SK-N-SH treated with all-trans-retinoic acid at 6 μM for 48 hours (cell line): Measurements from ENCODE around the gene SLC35B1.

Source experiments
- ATAC-seq: fragments of 200-7000 bp; cut with Tn5 transposase; 3 replicates; pipeline ENCODE4 v1.9.1; 2020; ENCODE audit warnings: mild to moderate bottlenecking, moderate library complexity
- ARNTL ChIP-seq: fragments of 450-650 bp; formaldehyde crosslinking; IDR thresholded peaks from 2 replicates; pipeline ENCODE4 v1.5.0; 2020; ENCODE audit warnings: low read depth, mild to moderate bottlenecking, moderate library complexity, borderline replicate concordance
- BACH2 ChIP-seq: fragments of 250-450 bp; sonication (Bioruptor Pico); IDR thresholded peaks from 2 replicates; pipeline ENCODE4 v1.9.0; 2021; ENCODE audit warnings: mild to moderate bottlenecking, borderline replicate concordance
- CSDC2 ChIP-seq: fragments of 250-450 bp; sonication (Bioruptor Pico); IDR thresholded peaks from 2 replicates; pipeline ENCODE4 v1.5.0; 2020; ENCODE audit warnings: mild to moderate bottlenecking, moderate library complexity
- ESRRG ChIP-seq: fragments of 250-450 bp; sonication (Bioruptor Pico); IDR thresholded peaks from 2 replicates; pipeline ENCODE4 v1.6.1; 2021; ENCODE audit warnings: mild to moderate bottlenecking
- GLIS3 ChIP-seq: fragments of 250-450 bp; sonication (Bioruptor Pico); IDR thresholded peaks from 2 replicates; pipeline ENCODE4 v1.5.0; 2020; ENCODE audit warnings: mild to moderate bottlenecking, moderate library complexity
- OSR1 ChIP-seq: fragments of 250-450 bp; sonication (Bioruptor Pico); IDR thresholded peaks from 2 replicates; pipeline ENCODE4 v1.8.0; 2022; ENCODE audit warnings: moderate library complexity, mild to moderate bottlenecking, inconsistent platforms
- PPARA ChIP-seq: fragments of 250-450 bp; sonication (Bioruptor Pico); IDR thresholded peaks from 2 replicates; pipeline ENCODE4 v1.5.0; 2020; ENCODE audit warnings: mild to moderate bottlenecking, borderline replicate concordance
- SNAI2 ChIP-seq: fragments of 250-450 bp; sonication (Bioruptor Pico); IDR thresholded peaks from 2 replicates; pipeline ENCODE4 v1.5.0; 2020; ENCODE audit warnings: mild to moderate bottlenecking, moderate library complexity
- TCF4 ChIP-seq: fragments of 250-450 bp; sonication (Bioruptor Pico); IDR thresholded peaks from 2 replicates; pipeline ENCODE4 v1.8.0; 2021; ENCODE audit warnings: mild to moderate bottlenecking, moderate library complexity, borderline replicate concordance
- TOX ChIP-seq: fragments of 250-450 bp; sonication (Bioruptor Pico); IDR thresholded peaks from 2 replicates; pipeline ENCODE4 v1.8.0; 2021; ENCODE audit warnings: mild to moderate bottlenecking, moderate library complexity, borderline replicate concordance
- ZC3H10 ChIP-seq: fragments of 250-450 bp; sonication (Bioruptor Pico); IDR thresholded peaks from 2 replicates; pipeline ENCODE4 v1.5.1; 2021; ENCODE audit warnings: mild to moderate bottlenecking, moderate library complexity
- ZFP3 ChIP-seq: fragments of 250-450 bp; sonication (Bioruptor Pico); IDR thresholded peaks from 2 replicates; pipeline ENCODE4 v1.5.0; 2020; ENCODE audit warnings: mild to moderate bottlenecking, moderate library complexity
- ZFP30 ChIP-seq: fragments of 450-650 bp; formaldehyde crosslinking; IDR thresholded peaks from 2 replicates; pipeline ENCODE4 v1.5.0; 2022; ENCODE audit warnings: mild to moderate bottlenecking, moderate library complexity
- ZNF565 ChIP-seq: fragments of 450-650 bp; formaldehyde crosslinking; conservative IDR thresholded peaks from 2 replicates; pipeline ENCODE4 v1.5.0; 2020; ENCODE audit warnings: low read depth, mild to moderate bottlenecking, moderate library complexity
- ZNF70 ChIP-seq: fragments of 450-650 bp; formaldehyde crosslinking; IDR thresholded peaks from 2 replicates; pipeline ENCODE4 v1.5.0; 2020; ENCODE audit warnings: mild to moderate bottlenecking, moderate library complexity
- ZNF8 ChIP-seq: fragments of 450-650 bp; formaldehyde crosslinking; IDR thresholded peaks from 2 replicates; pipeline ENCODE4 v1.5.0; 2020; ENCODE audit warnings: mild to moderate bottlenecking, moderate library complexity
- TF ChIP-seq, protein P1 (sequence below): fragments of 250-450 bp; sonication (Bioruptor Pico); IDR thresholded peaks from 2 replicates; pipeline ENCODE4 v1.8.0; 2021; ENCODE audit warnings: low read depth, mild to moderate bottlenecking, moderate library complexity, borderline replicate concordance
- TF ChIP-seq, protein P2 (sequence below): fragments of 250-450 bp; sonication (Bioruptor Pico); IDR thresholded peaks from 2 replicates; pipeline ENCODE4 v1.5.1; 2020; ENCODE audit warnings: low read depth, mild to moderate bottlenecking, moderate library complexity
- TF ChIP-seq, protein P3 (sequence below): fragments of 250-450 bp; sonication (Bioruptor Pico); IDR thresholded peaks from 2 replicates; pipeline ENCODE4 v1.5.0; 2020; ENCODE audit warnings: mild to moderate bottlenecking, moderate library complexity
- TF ChIP-seq, protein P4 (sequence below): fragments of 250-450 bp; sonication (Bioruptor Pico); IDR thresholded peaks from 2 replicates; pipeline ENCODE4 v1.8.0; 2020; ENCODE audit warnings: mild to moderate bottlenecking, moderate library complexity, borderline replicate concordance

Gene SLC35B1

DNA sequence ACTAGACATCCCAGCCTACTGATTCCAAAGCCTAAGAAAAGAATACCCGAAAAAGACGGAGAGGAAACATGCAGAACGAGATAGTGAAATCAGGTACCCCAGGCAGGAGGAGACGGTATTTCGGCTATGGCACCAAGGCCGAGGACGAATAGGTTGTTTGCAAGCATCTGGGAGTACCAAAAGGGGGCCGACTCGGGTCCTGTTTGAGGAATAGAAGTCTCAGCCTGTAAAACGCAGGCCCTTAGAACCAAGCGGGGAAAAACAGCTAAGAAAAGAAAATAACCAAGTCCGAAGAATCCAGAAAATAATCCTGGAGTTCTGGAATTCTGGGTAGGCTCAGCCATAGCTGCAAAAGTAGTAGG is 537 bp downstream of the SLC35B1 start:
- no peak for TF ChIP-seq ZNF565 (CRISPR knock-in tag)
- TF ChIP-seq GLIS3 (CRISPR knock-in tag): no peak
- no peak for TF ChIP-seq CSDC2 (CRISPR knock-in tag)
- ATAC-seq: peak; percentile 2; the same call in 2 of the 3 replicates

DNA sequence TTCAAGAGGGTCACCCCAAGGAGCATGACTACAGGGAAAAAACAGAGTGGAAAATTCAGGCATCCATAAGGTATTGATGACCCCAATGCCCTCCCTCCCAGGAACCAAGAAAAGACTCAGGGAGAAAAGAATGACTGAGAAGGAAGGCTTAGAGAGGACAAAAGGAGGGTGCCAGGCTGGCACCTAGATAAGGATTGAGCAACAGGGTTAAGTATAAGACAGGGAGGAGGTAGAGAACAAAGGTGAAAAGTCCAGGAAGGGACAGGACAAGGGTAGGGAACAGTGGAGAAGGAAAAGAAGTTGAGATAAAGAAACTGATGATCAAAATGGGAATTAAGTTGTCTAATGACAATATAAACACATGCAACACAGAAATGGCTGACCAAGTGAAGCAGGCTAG is 2.5 kb downstream of the SLC35B1 start:
- ATAC-seq: no peak
- no peak for TF ChIP-seq PPARA (CRISPR knock-in tag)
- no peak for TF ChIP-seq ZFP30
- TF ChIP-seq, protein P1, sequence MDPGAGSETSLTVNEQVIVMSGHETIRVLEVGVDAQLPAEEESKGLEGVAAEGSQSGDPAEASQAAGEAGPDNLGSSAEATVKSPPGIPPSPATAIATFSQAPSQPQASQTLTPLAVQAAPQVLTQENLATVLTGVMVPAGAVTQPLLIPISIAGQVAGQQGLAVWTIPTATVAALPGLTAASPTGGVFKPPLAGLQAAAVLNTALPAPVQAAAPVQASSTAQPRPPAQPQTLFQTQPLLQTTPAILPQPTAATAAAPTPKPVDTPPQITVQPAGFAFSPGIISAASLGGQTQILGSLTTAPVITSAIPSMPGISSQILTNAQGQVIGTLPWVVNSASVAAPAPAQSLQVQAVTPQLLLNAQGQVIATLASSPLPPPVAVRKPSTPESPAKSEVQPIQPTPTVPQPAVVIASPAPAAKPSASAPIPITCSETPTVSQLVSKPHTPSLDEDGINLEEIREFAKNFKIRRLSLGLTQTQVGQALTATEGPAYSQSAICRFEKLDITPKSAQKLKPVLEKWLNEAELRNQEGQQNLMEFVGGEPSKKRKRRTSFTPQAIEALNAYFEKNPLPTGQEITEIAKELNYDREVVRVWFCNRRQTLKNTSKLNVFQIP (CRISPR knock-in tag): no peak
- no peak for TF ChIP-seq TCF4 (CRISPR knock-in tag)
- TF ChIP-seq, protein P2, sequence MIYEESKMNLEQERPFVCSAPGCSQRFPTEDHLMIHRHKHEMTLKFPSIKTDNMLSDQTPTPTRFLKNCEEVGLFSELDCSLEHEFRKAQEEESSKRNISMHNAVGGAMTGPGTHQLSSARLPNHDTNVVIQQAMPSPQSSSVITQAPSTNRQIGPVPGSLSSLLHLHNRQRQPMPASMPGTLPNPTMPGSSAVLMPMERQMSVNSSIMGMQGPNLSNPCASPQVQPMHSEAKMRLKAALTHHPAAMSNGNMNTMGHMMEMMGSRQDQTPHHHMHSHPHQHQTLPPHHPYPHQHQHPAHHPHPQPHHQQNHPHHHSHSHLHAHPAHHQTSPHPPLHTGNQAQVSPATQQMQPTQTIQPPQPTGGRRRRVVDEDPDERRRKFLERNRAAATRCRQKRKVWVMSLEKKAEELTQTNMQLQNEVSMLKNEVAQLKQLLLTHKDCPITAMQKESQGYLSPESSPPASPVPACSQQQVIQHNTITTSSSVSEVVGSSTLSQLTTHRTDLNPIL: no peak
- TF ChIP-seq ZC3H10 (CRISPR knock-in tag): no peak
- TF ChIP-seq, protein P3, sequence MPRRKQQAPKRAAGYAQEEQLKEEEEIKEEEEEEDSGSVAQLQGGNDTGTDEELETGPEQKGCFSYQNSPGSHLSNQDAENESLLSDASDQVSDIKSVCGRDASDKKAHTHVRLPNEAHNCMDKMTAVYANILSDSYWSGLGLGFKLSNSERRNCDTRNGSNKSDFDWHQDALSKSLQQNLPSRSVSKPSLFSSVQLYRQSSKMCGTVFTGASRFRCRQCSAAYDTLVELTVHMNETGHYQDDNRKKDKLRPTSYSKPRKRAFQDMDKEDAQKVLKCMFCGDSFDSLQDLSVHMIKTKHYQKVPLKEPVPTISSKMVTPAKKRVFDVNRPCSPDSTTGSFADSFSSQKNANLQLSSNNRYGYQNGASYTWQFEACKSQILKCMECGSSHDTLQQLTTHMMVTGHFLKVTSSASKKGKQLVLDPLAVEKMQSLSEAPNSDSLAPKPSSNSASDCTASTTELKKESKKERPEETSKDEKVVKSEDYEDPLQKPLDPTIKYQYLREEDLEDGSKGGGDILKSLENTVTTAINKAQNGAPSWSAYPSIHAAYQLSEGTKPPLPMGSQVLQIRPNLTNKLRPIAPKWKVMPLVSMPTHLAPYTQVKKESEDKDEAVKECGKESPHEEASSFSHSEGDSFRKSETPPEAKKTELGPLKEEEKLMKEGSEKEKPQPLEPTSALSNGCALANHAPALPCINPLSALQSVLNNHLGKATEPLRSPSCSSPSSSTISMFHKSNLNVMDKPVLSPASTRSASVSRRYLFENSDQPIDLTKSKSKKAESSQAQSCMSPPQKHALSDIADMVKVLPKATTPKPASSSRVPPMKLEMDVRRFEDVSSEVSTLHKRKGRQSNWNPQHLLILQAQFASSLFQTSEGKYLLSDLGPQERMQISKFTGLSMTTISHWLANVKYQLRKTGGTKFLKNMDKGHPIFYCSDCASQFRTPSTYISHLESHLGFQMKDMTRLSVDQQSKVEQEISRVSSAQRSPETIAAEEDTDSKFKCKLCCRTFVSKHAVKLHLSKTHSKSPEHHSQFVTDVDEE (CRISPR knock-in tag): no peak
- TF ChIP-seq ZFP3: no peak

DNA sequence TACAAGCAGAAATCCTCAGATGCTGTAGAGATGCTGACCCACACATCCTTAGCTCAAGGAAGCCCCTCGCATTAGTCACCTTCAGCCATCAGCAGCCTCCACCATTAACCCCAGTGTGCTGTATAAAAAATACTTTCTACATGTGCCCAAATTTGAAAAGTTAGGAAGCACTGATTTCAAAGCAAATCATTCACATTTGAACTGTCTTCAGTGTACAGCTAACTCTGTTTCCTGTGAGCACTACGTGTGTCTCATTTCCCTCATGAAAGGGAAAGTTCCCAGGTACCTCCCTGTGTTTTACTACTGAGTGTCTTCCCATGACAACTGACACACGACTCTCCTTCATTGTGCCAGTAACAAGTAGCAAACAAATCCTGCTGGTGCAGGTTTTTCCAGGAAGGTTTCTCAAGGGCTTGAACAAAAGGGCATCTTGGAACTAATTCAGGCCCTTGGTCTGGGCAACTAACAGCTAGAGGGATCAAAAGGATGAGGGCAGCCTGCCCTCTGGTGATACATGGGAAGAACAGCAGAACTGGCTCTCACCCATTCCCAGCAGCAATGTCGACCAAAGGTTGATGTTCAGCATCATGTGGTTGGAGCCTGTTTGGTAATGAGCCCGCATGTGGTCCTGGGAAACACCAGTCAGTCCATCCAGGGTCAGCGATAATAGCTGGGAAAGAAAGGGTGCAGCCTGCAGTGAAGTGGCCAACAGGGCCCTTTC is 4.0 kb downstream of the SLC35B1 start:
- TF ChIP-seq BACH2 (CRISPR knock-in tag): no peak
- no peak for TF ChIP-seq OSR1 (CRISPR knock-in tag)
- no peak for TF ChIP-seq ZNF8 (CRISPR knock-in tag)
- TF ChIP-seq ARNTL (CRISPR knock-in tag): no peak
- TF ChIP-seq GLIS3 (CRISPR knock-in tag): no peak
- TF ChIP-seq TCF4 (CRISPR knock-in tag): no peak
- TF ChIP-seq ZC3H10 (CRISPR knock-in tag): no peak
- TF ChIP-seq TOX (CRISPR knock-in tag): no peak
- TF ChIP-seq ZNF565 (CRISPR knock-in tag): no peak
- TF ChIP-seq ESRRG: no peak
- no peak for TF ChIP-seq ZNF70
- TF ChIP-seq ZFP3: no peak
- no peak for TF ChIP-seq CSDC2 (CRISPR knock-in tag)
- ATAC-seq: no peak

DNA sequence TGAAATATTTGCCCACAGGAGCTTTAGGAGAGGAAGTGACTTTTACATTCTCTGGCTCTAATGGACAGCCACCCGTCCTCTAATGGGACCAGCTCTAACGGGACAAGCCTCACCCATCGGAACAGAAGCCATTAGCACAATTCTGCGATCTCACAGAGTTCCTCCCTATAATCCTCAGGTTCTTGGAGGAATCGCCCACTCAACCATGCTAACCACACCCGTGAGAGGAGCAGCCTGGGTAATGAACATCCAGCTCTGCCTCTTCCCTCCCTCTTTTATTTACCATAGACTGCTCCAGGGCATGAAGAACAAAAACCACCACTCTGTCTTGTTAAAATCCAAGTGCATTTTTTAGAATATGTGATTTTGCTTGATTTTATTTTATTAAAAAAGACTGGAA is 6.8 kb downstream of the SLC35B1 start:
- no peak for ATAC-seq
- TF ChIP-seq, protein P3 (CRISPR knock-in tag): no peak
- TF ChIP-seq GLIS3 (CRISPR knock-in tag) (no peak), TCF4 (CRISPR knock-in tag) (no peak), SNAI2 (CRISPR knock-in tag) (no peak), ZNF565 (CRISPR knock-in tag) (no peak), CSDC2 (CRISPR knock-in tag) (no peak), ZNF8 (CRISPR knock-in tag) (no peak), ZC3H10 (CRISPR knock-in tag) (no peak), TOX (CRISPR knock-in tag) (no peak), ARNTL (CRISPR knock-in tag) (no peak), OSR1 (CRISPR knock-in tag) (no peak)
- TF ChIP-seq, protein P4, sequence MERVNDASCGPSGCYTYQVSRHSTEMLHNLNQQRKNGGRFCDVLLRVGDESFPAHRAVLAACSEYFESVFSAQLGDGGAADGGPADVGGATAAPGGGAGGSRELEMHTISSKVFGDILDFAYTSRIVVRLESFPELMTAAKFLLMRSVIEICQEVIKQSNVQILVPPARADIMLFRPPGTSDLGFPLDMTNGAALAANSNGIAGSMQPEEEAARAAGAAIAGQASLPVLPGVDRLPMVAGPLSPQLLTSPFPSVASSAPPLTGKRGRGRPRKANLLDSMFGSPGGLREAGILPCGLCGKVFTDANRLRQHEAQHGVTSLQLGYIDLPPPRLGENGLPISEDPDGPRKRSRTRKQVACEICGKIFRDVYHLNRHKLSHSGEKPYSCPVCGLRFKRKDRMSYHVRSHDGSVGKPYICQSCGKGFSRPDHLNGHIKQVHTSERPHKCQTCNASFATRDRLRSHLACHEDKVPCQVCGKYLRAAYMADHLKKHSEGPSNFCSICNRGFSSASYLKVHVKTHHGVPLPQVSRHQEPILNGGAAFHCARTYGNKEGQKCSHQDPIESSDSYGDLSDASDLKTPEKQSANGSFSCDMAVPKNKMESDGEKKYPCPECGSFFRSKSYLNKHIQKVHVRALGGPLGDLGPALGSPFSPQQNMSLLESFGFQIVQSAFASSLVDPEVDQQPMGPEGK (CRISPR knock-in tag): no peak
- TF ChIP-seq, protein P1 (CRISPR knock-in tag): no peak
